PC-9 (cell line): ENCODE results near the gene INSYN2A. TPM values are rescaled to one million over a fixed set of nuclear protein-coding genes. Genes with fewer than 3 reads are reported as not detected.

Source experiments
- BruUV-seq: library from RNA; stranded (reverse); fragments of 400-500 nt; replicated peaks from 2 replicates; lab custom pipeline; 2021; lab: Mats Ljungman, UMichigan
- CTCF ChIA-PET: fragments of 300-600 bp; sonication (Branson Sonifier 250); formaldehyde crosslinking; loops from one replicate; lab custom pipeline; 2022; ENCODE audit warnings: antibody characterized with exemption; lab: Charles Lee
- POLR2A ChIA-PET: fragments of 300-600 bp; sonication (Branson Sonifier 250); formaldehyde crosslinking; loops from one replicate; lab custom pipeline; 2022; ENCODE audit warnings: antibody characterized with exemption; ENCODE audit not compliant: unreplicated experiment; lab: Charles Lee
- DNase-seq, 2 experiments: peaks; one replicate each; pipeline versions ENCODE4 v3.0.0 to v3.0.0-alpha.2; 2015 to 2022; ENCODE audit warnings: mixed read lengths in 1 of 2
- H2AFZ ChIP-seq: fragments of 200-600 bp; sonication (generic); 2 replicates; pipeline ENCODE4 v1.8.1; 2017; ENCODE audit warnings: antibody characterized with exemption
- H3F3A ChIP-seq: fragments of 200-600 bp; sonication (generic); 2 replicates; pipeline ENCODE4 v1.8.1; 2017; ENCODE audit warnings: antibody characterized with exemption, mild to moderate bottlenecking, low read depth; ENCODE audit not compliant: insufficient read depth
- H3K27ac ChIP-seq: fragments of 200-600 bp; sonication (generic); 2 replicates; pipeline ENCODE4 v1.6.1; 2016; ENCODE audit warnings: mixed run types
- H3K27me3 ChIP-seq: fragments of 200-600 bp; sonication (generic); 2 replicates; pipeline ENCODE4 v1.6.1; 2016; ENCODE audit warnings: low read depth, mixed run types; ENCODE audit not compliant: insufficient read depth
- H3K36me3 ChIP-seq: fragments of 200-600 bp; sonication (generic); 2 replicates; pipeline ENCODE4 v1.6.1; 2016; ENCODE audit warnings: low read depth, mixed run types
- H3K4me1 ChIP-seq: fragments of 200-600 bp; sonication (generic); replicated peaks from 2 replicates; pipeline ENCODE4 v1.6.1; 2016; ENCODE audit warnings: mixed run types; ENCODE audit not compliant: insufficient read depth
- H3K4me2 ChIP-seq: fragments of 200-600 bp; sonication (generic); 2 replicates; pipeline ENCODE4 v1.6.1; 2017; ENCODE audit warnings: mixed run types
- H3K4me3 ChIP-seq: fragments of 200-600 bp; sonication (generic); 2 replicates; pipeline ENCODE4 v1.6.1; 2016; ENCODE audit warnings: mixed run types
- H3K79me2 ChIP-seq: fragments of 200-600 bp; sonication (generic); 2 replicates; pipeline ENCODE4 v1.6.1; 2017; ENCODE audit warnings: low read depth, mixed run types
- H3K9me2 ChIP-seq: fragments of 200-600 bp; sonication (generic); 2 replicates; pipeline ENCODE4 v1.8.1; 2017; ENCODE audit warnings: mild to moderate bottlenecking; ENCODE audit not compliant: insufficient read depth
- H3K9me3 ChIP-seq: fragments of 200-600 bp; sonication (generic); 2 replicates; pipeline ENCODE4 v1.8.1; 2016; ENCODE audit warnings: low read depth; ENCODE audit not compliant: insufficient read depth
- H4K20me1 ChIP-seq: fragments of 200-600 bp; sonication (generic); 2 replicates; pipeline ENCODE4 v1.8.1; 2017; ENCODE audit not compliant: insufficient read depth
- CTCF ChIP-seq: fragments of 200-600 bp; sonication (generic); conservative IDR thresholded peaks from 2 replicates; pipeline ENCODE4 v1.6.1; 2017; ENCODE audit warnings: mixed run types, antibody characterized with exemption, mild to moderate bottlenecking, moderate library complexity
- EZH2 ChIP-seq: fragments of 200-600 bp; sonication (generic); IDR thresholded peaks from 2 replicates; pipeline ENCODE4 v1.8.0; 2017; ENCODE audit warnings: antibody characterized with exemption, low read depth
- intact Hi-C: fragments of 100-400 bp; cut with micrococcal nuclease; formaldehyde crosslinking; loops from one replicate; pipeline ENCODE4 v1.10.0; 2022; ENCODE audit not compliant: unreplicated experiment
- total RNA-seq: library from RNA; stranded (reverse); gene quantifications from 2 replicates; pipeline ENCODE4 v1.2.3, GENCODE V29; 2021

The INSYN2A gene
- total RNA-seq, 1 experiment from 2014 or later = not detected

- H3F3A ChIP-seq = no peaks in the 10 kb centered on the region
- H3K4me3 ChIP-seq = no peak overlapping the region
- no TSS peak for BruUV-seq
- no peak for TF ChIP-seq CTCF
- no peak for TF ChIP-seq EZH2
- no peaks in the 10 kb centered on the region for H4K20me1 ChIP-seq
- no peaks in the 10 kb centered on the region for H3K9me2 ChIP-seq
- no peak overlapping the region for H2AFZ ChIP-seq
- CTCF ChIA-PET = no interaction called here
- no peaks in the 10 kb centered on the region for H3K79me2 ChIP-seq
- POLR2A ChIA-PET = no interaction called here
- H3K36me3 ChIP-seq = no peaks in the 10 kb centered on the region
- H3K27ac ChIP-seq = no peak overlapping the region
- no peak for DNase-seq
- no peaks in the 10 kb centered on the region for H3K9me3 ChIP-seq
- intact Hi-C loops = no loop called here
- no peak overlapping the region for H3K4me2 ChIP-seq
- H3K27me3 ChIP-seq = no peaks in the 10 kb centered on the region
- H3K4me1 ChIP-seq = no peaks in the 10 kb centered on the region
These were observed 665 bp downstream of the INSYN2A start for GRCh38 chr10:127195571-127196281.

GRCh38 chr10:127195041-127195506 lies 1.3 kb downstream of the INSYN2A start:
- Histone ChIP-seq H2AFZ (no peak overlapping the region), H3K9me3 (no peaks in the 10 kb centered on the region), H3K4me2 (no peak overlapping the region), H4K20me1 (no peaks in the 10 kb centered on the region), H3K27me3 (no peaks in the 10 kb centered on the region), H3F3A (no peaks in the 10 kb centered on the region), H3K27ac (no peak overlapping the region), H3K4me1 (no peaks in the 10 kb centered on the region), H3K36me3 (no peaks in the 10 kb centered on the region), H3K4me3 (no peak overlapping the region), H3K9me2 (no peaks in the 10 kb centered on the region), H3K79me2 (no peaks in the 10 kb centered on the region)
- ChIA-PET POLR2A (no interaction called here), CTCF (no interaction called here)
- no TSS peak for BruUV-seq
- TF ChIP-seq EZH2 (no peak), CTCF (no peak)
- DNase-seq = no peak
- intact Hi-C loops = no loop called here

- Histone ChIP-seq H3K27ac (no peak overlapping the region), H2AFZ (no peak overlapping the region), H3K9me3 (no peaks in the 10 kb centered on the region), H3K4me1 (no peaks in the 10 kb centered on the region), H3F3A (no peaks in the 10 kb centered on the region), H3K4me2 (no peak overlapping the region), H3K79me2 (no peaks in the 10 kb centered on the region), H4K20me1 (no peaks in the 10 kb centered on the region), H3K4me3 (no peak overlapping the region), H3K27me3 (no peaks in the 10 kb centered on the region), H3K9me2 (no peaks in the 10 kb centered on the region), H3K36me3 (no peaks in the 10 kb centered on the region)
- TF ChIP-seq CTCF (no peak), EZH2 (no peak)
- intact Hi-C loops = no loop called here
- no peak for DNase-seq
- CTCF ChIA-PET = no interaction called here
- POLR2A ChIA-PET = interaction anchor here (0.7 kb wide), 1 partner anchor 29 kb away, joined by 3 read pairs; no protein-coding TSS in a partner anchor
- BruUV-seq = no TSS peak
These were observed 1.8 kb downstream of the INSYN2A start for GRCh38 chr10:127194599-127194998.
